ENCODE data around the gene PPARD.

The PPARD gene

DNA sequence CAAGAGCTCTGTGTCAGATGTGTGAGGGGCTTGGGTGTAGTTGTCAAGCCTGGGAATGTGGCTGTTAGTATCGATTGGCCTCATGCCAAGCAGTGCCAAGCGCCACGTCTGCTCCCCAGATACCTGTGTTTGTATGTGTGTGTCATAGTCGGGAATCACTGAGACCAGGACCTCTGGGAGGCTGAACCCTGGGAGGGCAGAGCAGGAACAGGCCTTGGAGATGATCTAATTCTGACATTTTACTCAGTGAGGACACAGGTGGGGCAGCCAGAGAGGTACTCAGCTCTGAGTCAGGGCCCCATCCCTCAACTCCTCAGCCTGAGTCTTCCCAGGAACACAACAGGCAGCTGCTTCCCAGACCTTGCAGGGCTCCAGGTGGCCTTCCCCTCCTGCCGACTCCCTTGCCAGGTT is 58.5 kb downstream of the PPARD start:
- no peak for TF ChIP-seq JUND (IDR thresholded peaks at IDR 0.05; ENCODE audit: low read depth)
- DNase-seq (ENCODE audit: low read depth in 1 of 2, low spot score in 1 of 2) = no peak
- in situ Hi-C loops (cut with HindIII; ENCODE audit: low pct_unique_long_range_greater_than_20kb, low sequenced_read_pairs) = no loop called here

DNA sequence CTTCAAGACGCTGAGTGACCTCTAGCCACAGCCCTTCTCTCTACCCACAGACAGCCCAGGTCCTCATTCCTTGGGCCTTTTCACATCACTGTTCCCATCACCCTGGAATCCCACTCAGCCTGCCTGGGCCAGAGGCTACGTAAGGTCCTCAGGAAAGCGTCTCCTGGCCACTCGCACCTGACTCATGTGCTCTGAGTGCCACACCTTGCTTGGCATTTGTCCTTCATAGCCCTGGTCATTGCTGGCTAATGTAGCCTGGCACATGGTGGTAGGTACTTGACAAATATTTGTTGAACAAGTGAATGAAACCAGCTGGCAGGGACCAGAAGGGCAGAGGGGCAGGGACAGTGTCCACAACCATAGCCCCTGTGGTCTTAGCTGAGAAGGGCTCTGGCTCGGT is 59.2 kb downstream of the PPARD start:
- TF ChIP-seq JUND (IDR thresholded peaks at IDR 0.05; ENCODE audit: low read depth) = no peak
- no peak for DNase-seq (ENCODE audit: low read depth in 1 of 2, low spot score in 1 of 2)
- in situ Hi-C loops (cut with HindIII; ENCODE audit: low pct_unique_long_range_greater_than_20kb, low sequenced_read_pairs) = no loop called here

DNA sequence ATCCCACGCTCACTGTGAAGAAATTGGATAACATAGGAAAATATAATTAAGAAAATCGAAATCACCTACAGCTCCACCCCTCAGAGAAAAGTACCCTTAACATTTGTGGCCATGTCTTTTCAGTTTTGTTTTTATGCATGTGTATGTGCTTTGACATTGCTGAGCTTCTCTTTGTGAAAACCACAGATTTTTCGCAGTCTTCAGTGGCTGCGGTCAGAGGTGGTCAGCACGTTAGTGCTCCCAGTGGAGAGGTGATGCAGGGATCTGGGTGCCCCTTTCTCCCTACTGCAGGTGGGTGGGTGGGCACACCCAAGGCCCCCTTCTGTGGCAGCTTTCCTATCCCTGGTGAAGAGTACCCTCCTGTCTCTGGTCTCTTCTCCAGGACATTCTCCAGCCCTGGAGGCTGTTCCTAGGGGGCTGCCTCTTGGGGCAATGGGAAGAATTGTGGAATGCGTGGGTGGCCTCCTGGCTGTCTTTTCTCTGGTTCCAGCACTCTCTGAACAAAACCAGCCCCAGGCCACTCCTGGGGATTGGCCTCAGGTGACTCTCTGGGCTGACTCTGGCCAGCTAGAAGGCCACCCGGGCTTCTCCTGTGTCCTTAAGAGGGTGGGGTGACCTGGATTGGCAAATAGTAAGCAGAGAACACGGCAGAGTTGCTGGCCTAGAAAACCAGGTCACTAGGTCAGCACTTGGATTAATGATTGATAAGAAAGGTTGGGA is 59.9 kb downstream of the PPARD start:
- in situ Hi-C loops (cut with HindIII; ENCODE audit: low pct_unique_long_range_greater_than_20kb, low sequenced_read_pairs) = no loop called here
- DNase-seq (ENCODE audit: low read depth in 1 of 2, low spot score in 1 of 2) = no peak
- TF ChIP-seq JUND (IDR thresholded peaks at IDR 0.05; ENCODE audit: low read depth) = no peak

DNA sequence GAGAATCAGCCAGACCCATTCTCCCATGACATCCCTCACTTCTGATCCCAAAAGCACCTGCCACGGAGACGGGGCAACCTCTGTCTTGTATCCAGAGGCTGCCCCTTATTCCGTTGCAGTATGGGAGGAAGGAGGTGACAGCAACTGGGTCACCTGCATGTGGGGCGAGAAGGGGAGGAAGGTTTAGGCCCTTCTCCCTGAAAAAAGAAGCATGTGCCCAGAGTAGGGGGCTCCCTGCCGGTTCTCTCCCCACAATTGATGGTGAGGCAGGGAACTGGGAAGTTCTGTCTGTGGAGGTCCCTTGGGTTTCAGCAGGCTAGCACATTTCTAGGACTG is 60.5 kb downstream of the PPARD start:
- in situ Hi-C loops (cut with HindIII; ENCODE audit: low pct_unique_long_range_greater_than_20kb, low sequenced_read_pairs) = no loop called here
- TF ChIP-seq JUND (IDR thresholded peaks at IDR 0.05; ENCODE audit: low read depth) = no peak
- no peak for DNase-seq (ENCODE audit: low read depth in 1 of 2, low spot score in 1 of 2)

DNA sequence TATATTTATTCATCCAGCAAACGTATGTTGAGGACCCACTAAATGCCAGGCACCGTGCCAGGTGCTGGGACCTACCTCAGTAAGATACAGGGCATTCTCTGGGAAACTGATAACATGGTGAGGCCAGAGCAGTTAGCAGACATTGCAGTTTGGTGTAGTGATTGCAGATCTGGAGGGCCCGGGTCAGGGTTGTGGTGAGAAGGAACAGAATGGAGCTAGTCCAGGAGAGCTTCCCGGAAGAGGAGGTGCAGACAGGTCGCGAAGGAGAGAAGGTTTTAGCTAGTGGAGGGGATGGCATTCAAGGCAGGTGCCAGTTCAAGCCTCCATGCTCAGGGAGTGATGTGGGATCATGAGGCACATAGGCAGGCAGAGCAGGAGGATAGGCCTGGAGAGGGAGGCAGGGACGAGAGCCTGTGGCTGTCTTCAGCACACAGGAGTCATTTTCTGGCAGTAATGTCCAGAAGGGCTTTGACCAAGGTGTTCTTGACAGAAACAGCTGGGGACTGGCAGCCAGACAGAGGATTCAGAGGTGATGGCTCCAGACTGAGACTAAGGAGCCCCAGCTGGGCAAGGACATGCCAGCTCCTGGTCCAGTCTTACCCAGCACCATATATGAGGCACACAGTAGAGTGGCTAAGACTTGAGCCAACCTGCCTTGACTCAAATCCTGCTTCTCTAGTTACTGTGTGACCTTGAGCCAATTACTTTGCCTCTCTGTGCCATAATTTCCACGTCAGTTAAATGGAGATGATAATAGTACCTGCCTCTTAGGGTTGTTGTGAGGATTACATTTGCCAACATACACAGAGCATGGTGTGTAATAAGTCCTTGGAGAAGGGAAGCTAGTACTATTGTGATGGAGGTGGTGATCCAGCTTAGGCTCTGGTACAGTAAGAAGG is 61.4 kb downstream of the PPARD start:
- DNase-seq (ENCODE audit: low read depth in 1 of 2, low spot score in 1 of 2) = no peak
- in situ Hi-C loops (cut with HindIII; ENCODE audit: low pct_unique_long_range_greater_than_20kb, low sequenced_read_pairs) = no loop called here
- TF ChIP-seq JUND (IDR thresholded peaks at IDR 0.05; ENCODE audit: low read depth) = no peak

DNA sequence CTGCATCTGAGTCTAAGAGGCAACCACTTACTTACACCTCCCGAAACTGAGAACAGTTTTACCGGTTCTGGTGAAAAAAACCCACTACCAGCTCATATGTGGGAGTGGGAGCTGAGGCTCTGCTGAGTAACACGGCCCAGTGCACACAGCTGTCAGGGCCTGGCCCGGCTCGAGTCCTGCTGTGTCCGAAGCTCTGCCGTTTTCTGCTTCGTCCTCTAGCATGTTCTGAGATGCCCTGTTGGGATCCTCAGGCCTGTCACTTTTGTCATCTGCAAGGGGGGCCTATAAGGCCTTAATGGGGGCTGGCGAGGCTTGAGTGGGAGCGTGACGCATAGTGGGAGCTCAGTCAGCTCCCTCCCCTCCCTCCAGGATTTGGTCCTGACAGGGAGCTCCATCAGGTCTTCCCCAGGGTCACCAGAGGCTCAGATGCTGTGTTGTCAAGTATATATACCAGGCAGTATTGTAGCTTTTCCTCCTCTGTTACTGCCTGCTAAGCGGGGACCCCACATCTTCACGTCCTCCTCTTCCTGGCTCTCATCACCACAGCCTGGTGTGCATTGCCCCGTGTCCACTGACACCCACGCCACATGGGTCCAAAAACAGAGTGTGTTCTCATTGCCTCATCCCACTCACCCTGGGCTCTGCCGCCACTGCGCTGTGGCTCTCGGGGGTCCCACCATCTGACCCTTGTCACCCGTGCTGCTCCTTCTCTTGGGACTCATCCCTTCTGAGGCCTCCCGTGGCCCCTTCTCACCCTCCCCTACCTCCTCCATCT is 64.5 kb downstream of the PPARD start:
- no peak for TF ChIP-seq JUND (IDR thresholded peaks at IDR 0.05; ENCODE audit: low read depth)
- no peak for DNase-seq (ENCODE audit: low read depth in 1 of 2, low spot score in 1 of 2)
- in situ Hi-C loops (cut with HindIII; ENCODE audit: low pct_unique_long_range_greater_than_20kb, low sequenced_read_pairs) = no loop called here

DNA sequence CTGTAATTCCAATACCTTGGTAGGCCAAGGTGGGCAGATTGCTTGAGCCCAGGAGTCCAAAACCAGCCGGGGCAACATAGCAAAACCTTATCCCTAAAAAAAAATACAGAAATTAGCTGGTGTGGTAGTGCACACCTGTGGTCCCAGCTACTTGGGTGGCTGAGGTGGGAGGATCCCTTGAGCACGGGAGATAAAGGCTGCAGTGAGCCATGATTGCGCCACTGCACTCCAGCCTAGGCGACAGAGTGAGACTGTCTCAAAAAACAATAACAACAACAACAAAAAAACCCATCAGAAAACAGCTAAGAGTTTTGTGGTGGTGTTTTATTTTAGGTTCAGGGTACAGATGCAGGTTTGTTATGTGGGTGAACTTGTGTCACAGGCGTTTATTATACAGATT is 66.9 kb downstream of the PPARD start:
- DNase-seq (ENCODE audit: low read depth in 1 of 2, low spot score in 1 of 2) = no peak
- no peak for TF ChIP-seq JUND (IDR thresholded peaks at IDR 0.05; ENCODE audit: low read depth)
- in situ Hi-C loops (cut with HindIII; ENCODE audit: low pct_unique_long_range_greater_than_20kb, low sequenced_read_pairs) = no loop called here

DNA sequence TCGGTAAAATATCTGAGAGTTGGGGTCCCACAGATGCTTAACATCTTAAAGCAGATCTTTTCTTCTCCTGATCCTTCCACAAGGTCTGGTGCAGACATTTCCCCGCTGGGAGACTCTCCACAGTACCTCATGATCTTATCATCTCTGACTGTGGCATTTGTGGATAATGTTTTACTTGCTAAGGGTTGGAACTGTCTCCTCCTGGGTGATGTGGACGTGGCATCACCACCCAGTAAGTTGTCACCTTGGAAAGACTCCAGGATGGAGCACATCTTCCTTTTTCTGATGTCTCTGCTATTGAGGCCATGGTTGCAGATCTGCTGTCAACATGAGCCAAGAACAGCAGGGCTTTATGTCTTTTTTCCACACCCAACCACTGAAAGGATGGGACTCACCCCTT is 67.8 kb downstream of the PPARD start:
- DNase-seq (ENCODE audit: low read depth in 1 of 2, low spot score in 1 of 2) = no peak
- no peak for TF ChIP-seq JUND (IDR thresholded peaks at IDR 0.05; ENCODE audit: low read depth)
- in situ Hi-C loops (cut with HindIII; ENCODE audit: low pct_unique_long_range_greater_than_20kb, low sequenced_read_pairs) = no loop called here

DNA sequence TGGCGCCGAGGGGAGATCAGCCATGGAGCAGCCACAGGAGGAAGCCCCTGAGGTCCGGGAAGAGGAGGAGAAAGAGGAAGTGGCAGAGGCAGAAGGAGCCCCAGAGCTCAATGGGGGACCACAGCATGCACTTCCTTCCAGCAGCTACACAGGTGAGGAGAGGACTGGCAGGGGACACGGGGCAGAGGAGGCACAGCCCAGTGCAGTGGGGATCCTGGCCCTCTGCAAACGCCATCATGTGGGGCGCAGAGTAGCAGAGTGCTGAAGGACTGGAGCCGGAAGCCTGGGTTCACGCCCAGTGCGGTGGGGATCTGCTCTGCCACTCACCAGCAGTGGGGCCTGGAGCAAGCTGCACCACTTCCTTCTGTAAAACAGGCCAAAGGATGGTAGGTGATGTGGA is 68.7 kb downstream of the PPARD start:
- in situ Hi-C loops (cut with HindIII; ENCODE audit: low pct_unique_long_range_greater_than_20kb, low sequenced_read_pairs) = no loop called here
- no peak for DNase-seq (ENCODE audit: low read depth in 1 of 2, low spot score in 1 of 2)
- TF ChIP-seq JUND (IDR thresholded peaks at IDR 0.05; ENCODE audit: low read depth) = no peak

DNA sequence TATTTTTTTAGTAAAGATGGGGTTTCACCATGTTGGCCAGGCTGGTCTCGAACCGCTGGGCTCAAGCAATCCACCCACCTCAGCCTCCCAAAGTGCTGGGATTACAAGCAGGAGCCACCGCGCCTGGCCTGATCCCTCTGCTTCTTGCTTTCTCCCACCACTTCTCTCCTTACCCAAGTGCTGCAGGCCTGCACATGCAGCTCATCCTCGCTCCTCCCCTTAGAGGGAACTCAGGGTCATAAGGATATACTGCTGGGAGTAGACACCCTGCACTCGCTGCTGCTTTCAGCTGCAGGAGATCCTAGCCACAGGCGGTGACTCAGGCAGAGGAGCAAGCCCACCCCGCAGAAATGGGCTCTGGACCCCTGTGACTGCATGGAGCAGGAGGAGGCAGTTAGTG is 69.7 kb downstream of the PPARD start:
- in situ Hi-C loops (cut with HindIII; ENCODE audit: low pct_unique_long_range_greater_than_20kb, low sequenced_read_pairs) = no loop called here
- DNase-seq (ENCODE audit: low read depth in 1 of 2, low spot score in 1 of 2) = no peak
- no peak for TF ChIP-seq JUND (IDR thresholded peaks at IDR 0.05; ENCODE audit: low read depth)

DNA sequence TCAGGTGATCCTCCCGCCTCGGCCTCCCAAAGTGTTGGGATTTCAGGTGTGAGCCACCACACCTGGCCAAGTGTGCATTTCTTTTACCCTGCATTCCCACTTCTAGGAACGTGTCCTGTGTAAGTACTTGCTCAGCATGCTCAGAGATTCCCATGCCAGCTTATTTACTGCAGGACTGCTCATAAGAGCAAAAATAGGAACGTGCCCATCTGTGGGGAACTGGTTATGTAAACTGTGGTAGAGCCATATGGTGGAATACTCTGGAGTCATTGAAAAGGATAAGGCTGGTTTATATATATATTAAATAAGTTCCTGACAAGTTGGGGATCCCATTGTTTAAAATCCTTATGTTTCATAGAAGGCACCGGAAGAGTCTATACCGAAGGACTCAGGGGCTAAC is 71.6 kb downstream of the PPARD start:
- in situ Hi-C loops (cut with HindIII; ENCODE audit: low pct_unique_long_range_greater_than_20kb, low sequenced_read_pairs) = no loop called here
- no peak for DNase-seq (ENCODE audit: low read depth in 1 of 2, low spot score in 1 of 2)
- TF ChIP-seq JUND (IDR thresholded peaks at IDR 0.05; ENCODE audit: low read depth) = no peak

DNA sequence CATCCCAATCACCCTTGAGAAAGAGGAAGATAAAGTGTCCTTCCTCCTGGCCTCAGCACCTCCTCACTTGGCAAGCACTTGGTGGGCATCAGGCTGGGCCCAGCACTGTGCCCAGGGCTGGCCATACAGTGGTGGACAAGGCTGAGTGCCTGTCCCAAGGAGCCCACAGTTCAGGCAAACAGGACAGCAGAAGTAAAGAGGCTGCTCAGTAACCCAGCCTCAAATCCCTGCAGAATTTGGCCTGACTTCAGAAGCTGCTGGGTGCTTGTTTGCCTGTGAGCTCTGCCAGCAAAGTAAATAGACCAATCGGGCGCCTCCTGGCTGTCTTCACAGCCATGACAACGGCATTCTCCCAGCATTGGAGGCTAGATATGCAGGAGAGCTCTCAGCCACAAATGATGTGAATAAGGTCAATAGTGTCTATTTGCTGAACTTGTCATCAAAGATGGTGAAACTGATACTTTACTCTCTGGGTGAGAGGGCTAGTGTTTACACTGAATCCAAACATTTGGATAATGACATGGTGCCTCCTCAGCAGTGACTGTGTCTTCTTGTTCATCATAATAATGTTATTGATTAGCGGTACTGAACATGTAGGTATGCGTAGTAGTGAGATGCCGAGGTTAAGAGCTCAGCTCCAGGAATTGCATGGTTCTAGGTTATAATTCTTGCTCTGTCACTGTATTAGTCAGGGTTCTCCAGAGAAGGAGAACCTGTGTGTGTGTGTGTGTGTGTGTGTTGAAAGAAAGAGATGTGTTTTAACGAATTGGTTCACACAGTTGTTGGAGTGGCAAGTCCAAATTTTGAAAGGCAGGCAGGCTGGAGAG is 72.9 kb downstream of the PPARD start:
- TF ChIP-seq JUND (IDR thresholded peaks at IDR 0.05; ENCODE audit: low read depth) = no peak
- in situ Hi-C loops (cut with HindIII; ENCODE audit: low pct_unique_long_range_greater_than_20kb, low sequenced_read_pairs) = no loop called here
- DNase-seq (ENCODE audit: low read depth in 1 of 2, low spot score in 1 of 2) = peak; percentile 88 to 91
